NCI-H2196 treated with DMSO at 0.1 percent for 48 hours (cell line): Measurements from ENCODE around the gene EYS.

ENCODE experiments used
- DNase-seq: peaks from one replicate; lab custom pipeline; 2025; ENCODE audit not compliant: unreplicated experiment; lab: John Stamatoyannopoulos, UW

The EYS gene

DNA sequence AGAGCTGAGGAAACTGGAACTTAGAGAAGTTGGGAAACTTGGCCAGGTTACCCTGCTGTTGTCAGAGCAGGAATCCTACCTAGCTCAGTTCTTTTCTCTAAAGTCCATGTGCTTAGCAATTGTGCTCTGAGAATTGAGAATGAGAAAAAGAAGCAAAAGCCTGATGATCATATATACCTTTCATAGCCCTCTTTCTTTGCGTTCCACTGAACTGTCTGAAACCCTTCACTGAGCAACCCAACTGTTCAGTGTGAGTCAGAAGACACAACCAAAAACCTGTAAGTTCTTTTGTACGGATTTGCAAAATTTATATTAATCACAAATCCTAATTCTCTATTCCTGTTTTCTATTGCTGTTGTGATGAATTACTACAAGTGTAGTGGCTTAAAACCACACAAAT lies 1990.9 kb downstream of the EYS start:
- DNase-seq: no peak

DNA sequence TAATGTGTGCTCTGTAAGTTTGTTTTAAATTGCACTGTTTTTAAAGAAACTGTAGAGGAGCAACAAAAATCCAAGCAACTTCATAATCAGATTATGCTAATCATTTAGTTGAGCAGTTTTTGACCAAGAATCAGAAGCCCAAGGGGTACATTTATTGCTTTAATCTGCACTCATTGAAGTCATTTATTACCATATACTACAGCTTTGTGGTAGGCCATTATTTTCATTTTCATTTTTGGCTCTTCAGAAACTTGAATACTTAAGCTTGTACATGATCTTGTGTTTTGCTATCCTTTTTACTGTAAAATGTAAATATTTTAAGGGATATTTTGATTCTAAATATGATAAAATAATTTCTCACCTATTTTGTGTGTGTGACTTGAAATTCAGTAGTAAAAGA lies 1992.9 kb downstream of the EYS start:
- no peak for DNase-seq

- DNase-seq: no peak
These were observed 1993.7 kb downstream of the EYS start for GRCh38 chr6:63713332-63713731.

DNA sequence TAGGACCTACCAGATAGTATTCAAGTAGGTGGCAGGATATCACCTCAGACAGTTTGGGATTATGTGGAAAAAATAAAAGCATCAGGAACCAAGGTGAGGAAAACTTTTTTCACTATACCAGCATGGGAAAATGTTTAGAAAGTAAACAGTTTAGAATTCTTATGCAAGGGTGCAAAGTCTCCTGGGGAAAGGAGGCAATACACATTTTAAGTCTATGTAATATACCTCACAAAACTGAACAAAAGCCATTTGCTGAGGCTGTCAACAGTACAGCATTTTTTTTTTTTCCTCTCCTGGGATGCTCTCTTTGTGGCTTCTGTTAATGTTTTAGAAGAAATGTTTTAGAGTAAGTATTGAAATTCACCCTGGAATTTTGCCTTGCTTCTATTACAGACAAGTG lies 1997.9 kb downstream of the EYS start:
- no peak for DNase-seq

DNA sequence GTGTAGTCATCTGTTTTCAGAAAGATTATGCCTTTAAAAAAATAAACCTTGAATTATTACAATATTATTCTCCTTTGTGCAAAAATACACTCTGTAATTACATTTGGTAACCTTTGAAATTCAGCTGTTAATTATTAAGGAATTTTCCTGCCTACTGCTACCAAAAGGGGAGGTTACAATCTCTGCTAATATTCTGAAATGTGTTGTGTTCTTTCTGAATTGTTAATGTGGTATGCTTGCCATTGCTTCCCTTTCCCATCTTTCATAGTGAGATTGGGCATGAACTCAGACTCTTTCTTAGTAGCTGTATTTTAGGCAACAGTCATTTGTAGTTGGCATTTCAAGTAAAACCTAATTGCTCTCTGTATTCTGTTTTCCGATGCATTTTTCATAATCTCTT lies 1998.4 kb downstream of the EYS start:
- no peak for DNase-seq

GRCh38 chr6:63706630-63707029 lies 2000.4 kb downstream of the EYS start:
- DNase-seq: no peak

DNA sequence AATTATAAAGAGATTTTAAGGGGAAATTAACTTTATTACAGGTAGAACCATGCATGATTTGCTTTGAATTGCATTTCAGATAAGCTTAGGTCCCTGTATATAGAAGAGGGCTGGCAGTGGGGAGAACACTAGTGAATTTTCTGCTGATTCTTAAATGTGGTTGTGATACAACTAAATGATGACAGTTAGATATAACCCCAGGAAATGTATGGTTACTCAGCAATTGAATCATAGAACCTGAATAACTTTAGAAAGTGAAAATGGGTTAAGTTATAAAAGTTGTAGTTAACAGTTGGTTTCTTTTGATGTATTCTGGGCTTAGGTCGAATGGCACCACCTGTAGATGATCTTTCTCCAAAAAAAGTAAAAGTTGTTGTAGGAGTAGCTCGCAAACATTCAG lies 2001.3 kb downstream of the EYS start:
- DNase-seq: no peak

DNA sequence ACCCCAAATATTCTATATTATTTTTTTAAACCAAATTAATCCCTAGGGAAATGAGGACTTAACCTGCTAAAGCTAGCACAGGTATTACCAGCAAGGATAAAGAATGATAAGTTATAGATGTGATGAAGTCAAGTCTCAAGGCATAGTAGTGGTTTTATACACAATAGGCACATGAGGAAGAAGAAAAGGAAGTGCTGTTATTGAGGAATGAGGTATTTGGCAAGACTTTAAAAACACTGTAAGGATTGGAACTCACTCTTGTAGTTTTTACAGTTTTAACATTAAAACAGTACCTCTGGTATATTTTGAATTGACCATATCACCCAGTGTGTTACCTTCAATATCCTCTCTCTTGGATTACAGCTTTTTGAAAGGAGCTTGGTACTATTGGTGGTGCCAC lies 2016.8 kb downstream of the EYS start:
- DNase-seq: no peak

- DNase-seq: no peak
These were observed 2017.6 kb downstream of the EYS start for GRCh38 chr6:63689421-63689820.

GRCh38 chr6:63685446-63686379 lies 2021.3 kb downstream of the EYS start:
- DNase-seq: no peak

- DNase-seq: no peak
These were observed 2023.9 kb downstream of the EYS start for GRCh38 chr6:63683071-63683603.

GRCh38 chr6:63677282-63677681 lies 2029.7 kb downstream of the EYS start:
- no peak for DNase-seq

- no peak for DNase-seq
These were observed 2030.5 kb downstream of the EYS start for GRCh38 chr6:63676412-63677114.

DNA sequence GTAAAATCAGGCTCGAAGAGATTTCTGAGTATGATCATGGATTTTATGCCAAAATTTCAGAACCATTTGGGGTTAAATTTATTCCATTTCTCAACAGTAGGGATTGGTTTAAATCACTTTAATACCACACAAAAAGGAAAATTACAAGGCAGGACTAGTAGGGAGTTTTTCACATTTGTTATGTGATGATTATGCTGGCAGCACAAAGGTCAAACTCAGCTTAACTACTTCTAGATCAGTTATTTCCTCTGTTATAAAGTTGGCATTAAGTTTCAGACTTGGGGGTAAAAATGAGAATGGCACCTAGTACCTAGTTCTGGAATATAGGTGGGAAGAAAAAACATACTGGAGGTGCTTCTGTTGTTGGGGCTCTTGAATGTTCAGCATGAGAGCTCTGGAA lies 2031.9 kb downstream of the EYS start:
- no peak for DNase-seq

GRCh38 chr6:63674635-63675034 lies 2032.4 kb downstream of the EYS start:
- no peak for DNase-seq

- no peak for DNase-seq
These were observed 2033.3 kb downstream of the EYS start for GRCh38 chr6:63673692-63674091.

GRCh38 chr6:63672582-63673129 lies 2034.4 kb downstream of the EYS start:
- DNase-seq: no peak

GRCh38 chr6:63671098-63671754 lies 2035.8 kb downstream of the EYS start:
- DNase-seq: no peak
